ENCODE data around the gene CEPT1.
"Not testable (repeated sequence)": the region's sequence is repeated elsewhere in the genome, so short reads cannot be mapped to it uniquely, and the experiment has no call there.

CEPT1 gene

GRCh38 chr1:111214884-111215283, 74.9 kb downstream of the CEPT1 start:
- no peak for DNase-seq (ENCODE audit: extremely low read depth, low read depth)
- no peak for TF ChIP-seq CTCF (IDR thresholded peaks at IDR 0.05; ENCODE audit: low read depth, low read length, missing control alignments)
- no peak overlapping the region for H3K4me3 ChIP-seq (replicated peaks; ENCODE audit: low read depth, low read length)

GRCh38 chr1:111215285-111215684, 75.3 kb downstream of the CEPT1 start:
- not testable (repeated sequence) for DNase-seq (ENCODE audit: extremely low read depth, low read depth); H3K4me3 ChIP-seq (replicated peaks; ENCODE audit: low read depth, low read length)

- DNase-seq (ENCODE audit: extremely low read depth, low read depth): no peak
Measured at GRCh38 chr1:111216751-111217150, 76.7 kb downstream of the CEPT1 start.

GRCh38 chr1:111217183-111217910, 77.3 kb downstream of the CEPT1 start:
- TF ChIP-seq CTCF (IDR thresholded peaks at IDR 0.05; ENCODE audit: low read depth, low read length, missing control alignments): no peak
- no peak overlapping the region for H3K4me3 ChIP-seq (replicated peaks; ENCODE audit: low read depth, low read length)
- no peak for DNase-seq (ENCODE audit: extremely low read depth, low read depth)

More at GRCh38 chr1:111216751-111217150, 76.7 kb downstream of the CEPT1 start:
- H3K4me3 ChIP-seq (replicated peaks; ENCODE audit: low read depth, low read length): no peak overlapping the region
- TF ChIP-seq CTCF (IDR thresholded peaks at IDR 0.05; ENCODE audit: low read depth, low read length, missing control alignments): no peak

GRCh38 chr1:111218701-111219556, 78.9 kb downstream of the CEPT1 start:
- no peak overlapping the region for H3K4me3 ChIP-seq (replicated peaks; ENCODE audit: low read depth, low read length)
- DNase-seq (ENCODE audit: extremely low read depth, low read depth): no peak
- no peak for TF ChIP-seq CTCF (IDR thresholded peaks at IDR 0.05; ENCODE audit: low read depth, low read length, missing control alignments)

GRCh38 chr1:111219557-111220286, 79.7 kb downstream of the CEPT1 start:
- no peak for TF ChIP-seq CTCF (IDR thresholded peaks at IDR 0.05; ENCODE audit: low read depth, low read length, missing control alignments)
- no peak overlapping the region for H3K4me3 ChIP-seq (replicated peaks; ENCODE audit: low read depth, low read length)
- DNase-seq (ENCODE audit: extremely low read depth, low read depth): no peak
